Panc1 (cell line): ENCODE data around the gene PLPPR4.

Experiments
- POLR2AphosphoS5 ChIP-seq: IDR thresholded peaks from 2 replicates; pipeline ENCODE4 v1.6.1; 2012; ENCODE audit warnings: mild to moderate bottlenecking, low read depth, low read length, moderate library complexity
- TF ChIP-seq, protein P1 (sequence below): fragments of 450-650 bp; IDR thresholded peaks from 2 replicates; pipeline ENCODE4 v1.5.1; 2017; ENCODE audit warnings: mild to moderate bottlenecking
- TF ChIP-seq, protein P2 (sequence below), 2 experiments: IDR thresholded peaks; 2 replicates each; pipeline ENCODE4 v1.6.1; 2011 to 2012; ENCODE audit warnings: low read depth in 2 of 2, control low read depth in 1 of 2, low read length in 1 of 2, mild to moderate bottlenecking in 1 of 2, moderate library complexity in 1 of 2; ENCODE audit not compliant: insufficient read depth in 1 of 2

DNA sequence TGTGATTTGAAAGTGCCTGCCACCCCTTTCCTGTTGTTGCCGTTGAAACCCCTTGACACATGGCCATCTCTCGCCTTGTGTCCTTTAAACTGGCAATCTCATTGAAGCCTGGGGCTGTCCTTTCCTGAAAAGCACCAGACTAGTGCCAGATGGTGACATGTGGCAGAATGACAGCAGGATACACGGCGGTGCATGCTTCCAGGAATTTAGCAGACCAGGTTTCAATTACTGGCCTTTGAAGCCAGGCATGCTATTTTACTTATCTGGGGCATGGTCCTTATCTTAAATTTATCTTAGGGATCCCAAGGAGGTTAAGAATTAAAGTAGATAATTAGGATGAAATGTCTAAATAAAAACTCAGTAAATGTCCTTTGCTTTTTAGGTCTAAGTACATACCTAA is 15.2 kb downstream of the PLPPR4 start:
- TF ChIP-seq, protein P1, sequence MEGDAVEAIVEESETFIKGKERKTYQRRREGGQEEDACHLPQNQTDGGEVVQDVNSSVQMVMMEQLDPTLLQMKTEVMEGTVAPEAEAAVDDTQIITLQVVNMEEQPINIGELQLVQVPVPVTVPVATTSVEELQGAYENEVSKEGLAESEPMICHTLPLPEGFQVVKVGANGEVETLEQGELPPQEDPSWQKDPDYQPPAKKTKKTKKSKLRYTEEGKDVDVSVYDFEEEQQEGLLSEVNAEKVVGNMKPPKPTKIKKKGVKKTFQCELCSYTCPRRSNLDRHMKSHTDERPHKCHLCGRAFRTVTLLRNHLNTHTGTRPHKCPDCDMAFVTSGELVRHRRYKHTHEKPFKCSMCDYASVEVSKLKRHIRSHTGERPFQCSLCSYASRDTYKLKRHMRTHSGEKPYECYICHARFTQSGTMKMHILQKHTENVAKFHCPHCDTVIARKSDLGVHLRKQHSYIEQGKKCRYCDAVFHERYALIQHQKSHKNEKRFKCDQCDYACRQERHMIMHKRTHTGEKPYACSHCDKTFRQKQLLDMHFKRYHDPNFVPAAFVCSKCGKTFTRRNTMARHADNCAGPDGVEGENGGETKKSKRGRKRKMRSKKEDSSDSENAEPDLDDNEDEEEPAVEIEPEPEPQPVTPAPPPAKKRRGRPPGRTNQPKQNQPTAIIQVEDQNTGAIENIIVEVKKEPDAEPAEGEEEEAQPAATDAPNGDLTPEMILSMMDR: no peak
- no peak for TF ChIP-seq POLR2AphosphoS5
- TF ChIP-seq, protein P2, sequence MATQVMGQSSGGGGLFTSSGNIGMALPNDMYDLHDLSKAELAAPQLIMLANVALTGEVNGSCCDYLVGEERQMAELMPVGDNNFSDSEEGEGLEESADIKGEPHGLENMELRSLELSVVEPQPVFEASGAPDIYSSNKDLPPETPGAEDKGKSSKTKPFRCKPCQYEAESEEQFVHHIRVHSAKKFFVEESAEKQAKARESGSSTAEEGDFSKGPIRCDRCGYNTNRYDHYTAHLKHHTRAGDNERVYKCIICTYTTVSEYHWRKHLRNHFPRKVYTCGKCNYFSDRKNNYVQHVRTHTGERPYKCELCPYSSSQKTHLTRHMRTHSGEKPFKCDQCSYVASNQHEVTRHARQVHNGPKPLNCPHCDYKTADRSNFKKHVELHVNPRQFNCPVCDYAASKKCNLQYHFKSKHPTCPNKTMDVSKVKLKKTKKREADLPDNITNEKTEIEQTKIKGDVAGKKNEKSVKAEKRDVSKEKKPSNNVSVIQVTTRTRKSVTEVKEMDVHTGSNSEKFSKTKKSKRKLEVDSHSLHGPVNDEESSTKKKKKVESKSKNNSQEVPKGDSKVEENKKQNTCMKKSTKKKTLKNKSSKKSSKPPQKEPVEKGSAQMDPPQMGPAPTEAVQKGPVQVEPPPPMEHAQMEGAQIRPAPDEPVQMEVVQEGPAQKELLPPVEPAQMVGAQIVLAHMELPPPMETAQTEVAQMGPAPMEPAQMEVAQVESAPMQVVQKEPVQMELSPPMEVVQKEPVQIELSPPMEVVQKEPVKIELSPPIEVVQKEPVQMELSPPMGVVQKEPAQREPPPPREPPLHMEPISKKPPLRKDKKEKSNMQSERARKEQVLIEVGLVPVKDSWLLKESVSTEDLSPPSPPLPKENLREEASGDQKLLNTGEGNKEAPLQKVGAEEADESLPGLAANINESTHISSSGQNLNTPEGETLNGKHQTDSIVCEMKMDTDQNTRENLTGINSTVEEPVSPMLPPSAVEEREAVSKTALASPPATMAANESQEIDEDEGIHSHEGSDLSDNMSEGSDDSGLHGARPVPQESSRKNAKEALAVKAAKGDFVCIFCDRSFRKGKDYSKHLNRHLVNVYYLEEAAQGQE (IDR thresholded peaks at IDR 0.05; ENCODE audit: insufficient read depth in 1 of 2, low read depth in 2 of 2, low read length in 1 of 2): no peak
